NCI-H526 treated with DMSO at 0.1 percent for 48 hours (cell line): ENCODE results near the gene LRRTM4.
"Not testable (repeated sequence)": the region's sequence is repeated elsewhere in the genome, so short reads cannot be mapped to it uniquely, and the experiment has no call there.

Source experiments
- DNase-seq: peaks from one replicate; lab custom pipeline; 2025; lab: John Stamatoyannopoulos, UW

The LRRTM4 gene

DNA sequence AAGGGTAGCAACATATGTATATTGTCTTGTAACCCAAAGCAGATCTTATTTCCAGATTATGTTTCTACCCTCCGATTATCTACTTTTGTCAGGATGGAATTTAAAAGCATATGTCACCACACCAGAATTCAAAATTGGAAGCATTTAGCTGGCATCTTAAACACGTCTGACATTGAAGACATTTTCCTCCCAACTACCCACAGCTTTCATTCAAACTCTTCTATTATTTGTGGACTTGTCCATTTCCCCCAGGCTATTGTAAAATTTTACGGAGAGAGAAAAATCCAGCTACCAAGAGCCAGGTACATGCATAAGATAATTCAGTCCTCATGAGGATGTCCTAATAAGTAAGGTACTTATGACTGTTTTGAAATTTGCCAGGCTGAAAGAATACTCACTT, 659.3 kb downstream of the LRRTM4 start:
- DNase-seq = no peak

DNA sequence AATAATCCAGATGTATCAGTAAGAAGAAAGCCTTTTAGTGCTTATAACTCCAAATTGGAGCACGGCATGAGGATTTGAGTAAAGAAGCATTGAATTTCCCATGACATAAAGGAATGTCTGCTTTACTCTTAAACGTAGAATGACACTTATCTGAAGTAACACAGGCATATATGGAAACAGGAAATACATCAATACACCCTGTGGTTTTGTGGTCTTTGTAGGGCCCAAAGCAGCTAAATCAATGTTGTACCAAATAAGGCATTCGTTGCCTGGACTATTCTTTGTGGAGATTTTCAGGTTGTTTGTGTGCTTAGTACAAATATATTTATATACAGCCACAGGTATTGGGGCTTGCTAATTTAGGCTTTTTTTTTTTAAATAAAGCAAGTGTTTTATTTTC, 660.5 kb downstream of the LRRTM4 start:
- DNase-seq = no peak

DNA sequence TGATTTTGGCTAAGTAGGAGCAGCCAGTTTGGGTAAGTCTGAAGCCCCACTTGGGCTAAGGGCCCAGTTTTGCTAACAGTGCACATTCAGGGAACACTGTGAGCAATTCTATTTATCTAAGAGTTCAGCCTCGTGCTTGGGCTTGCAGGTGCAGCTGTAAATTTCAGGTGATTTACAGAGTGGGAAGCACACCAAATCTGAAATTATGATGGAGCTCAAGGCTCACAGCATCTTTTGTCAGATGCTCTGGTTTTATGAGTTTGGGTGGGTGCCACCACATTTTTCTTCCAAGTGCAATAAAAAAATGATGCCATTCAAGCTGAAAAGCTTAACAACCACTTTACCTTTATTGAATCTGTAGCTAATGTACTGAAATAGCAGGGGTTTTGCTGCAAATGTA, 671.2 kb downstream of the LRRTM4 start:
- DNase-seq = no peak

DNA sequence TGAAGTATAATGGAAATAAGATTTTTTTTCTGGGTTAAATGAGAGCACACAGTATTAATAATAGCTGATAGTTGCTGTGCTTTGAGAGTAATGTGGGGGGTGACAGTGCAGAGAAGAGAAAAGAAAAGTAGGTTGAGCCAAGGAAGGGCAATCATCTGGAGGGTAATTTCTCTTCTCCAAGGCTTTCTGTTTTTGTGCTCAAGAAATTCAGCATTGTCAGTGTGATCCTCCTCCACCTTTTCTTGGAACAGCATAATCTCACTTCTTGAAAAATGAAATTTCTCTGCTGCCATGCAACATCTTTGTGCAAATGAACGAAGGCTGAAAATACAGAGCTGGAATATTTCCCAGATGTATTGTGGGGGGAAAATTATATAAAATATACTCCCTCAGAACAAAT, 673.1 kb downstream of the LRRTM4 start:
- no peak for DNase-seq

DNA sequence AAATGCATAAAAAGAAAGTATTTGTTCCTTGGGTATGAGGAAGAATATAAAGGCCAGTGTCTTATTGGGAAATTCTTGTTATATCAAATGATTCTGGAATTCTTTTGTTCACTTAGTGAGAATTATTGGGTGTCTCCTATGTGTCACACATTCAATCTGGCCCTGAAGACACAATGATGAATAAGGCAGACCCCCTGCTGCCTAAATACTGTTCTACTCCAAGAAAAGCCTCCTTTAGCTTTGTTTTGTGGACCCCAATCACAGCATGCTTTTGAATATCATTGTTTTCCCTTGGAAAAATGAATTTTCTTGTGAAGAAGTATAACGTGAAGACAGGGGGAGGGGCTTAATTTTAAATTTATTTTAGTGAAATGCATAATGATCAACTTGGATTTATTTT, 682.4 kb downstream of the LRRTM4 start:
- no peak for DNase-seq

DNA sequence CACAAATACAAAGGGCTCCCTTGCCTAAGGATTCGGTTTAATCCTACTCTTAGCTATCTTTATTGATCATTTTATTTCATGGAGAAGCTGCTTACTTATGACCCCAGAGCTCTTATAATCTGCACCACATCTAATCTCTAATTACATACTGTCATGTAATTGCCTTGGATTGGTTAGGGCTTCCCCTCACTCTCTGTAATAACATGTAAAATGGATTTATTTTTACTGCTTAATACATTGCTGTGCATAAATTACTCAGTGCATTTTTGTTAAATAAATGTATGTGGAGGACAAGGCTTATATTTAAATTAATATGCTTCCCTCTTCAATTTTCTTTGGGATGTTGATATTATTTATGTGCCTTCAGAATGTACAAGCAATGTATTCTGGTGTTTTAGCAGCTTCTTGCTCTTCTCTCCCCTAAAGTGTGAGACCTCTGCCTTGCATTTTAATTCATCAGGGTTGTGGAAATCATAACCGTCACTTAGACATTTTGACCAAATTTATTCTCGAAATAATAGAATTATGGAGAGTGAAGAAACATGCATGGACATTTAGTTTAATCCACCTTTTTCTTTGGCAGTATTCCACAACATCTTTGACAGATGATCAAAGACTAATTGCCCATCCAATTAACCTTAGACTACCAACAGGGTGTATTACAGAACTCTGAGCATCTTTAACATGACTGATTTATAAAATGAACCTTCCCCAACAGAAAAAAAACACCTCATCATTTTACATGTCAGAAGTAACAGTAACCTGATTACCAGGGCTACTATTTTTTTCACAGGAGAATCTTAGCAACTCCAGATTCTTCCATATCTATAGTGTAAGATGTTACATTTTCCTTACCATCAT, 692.6 kb downstream of the LRRTM4 start:
- DNase-seq = no peak

DNA sequence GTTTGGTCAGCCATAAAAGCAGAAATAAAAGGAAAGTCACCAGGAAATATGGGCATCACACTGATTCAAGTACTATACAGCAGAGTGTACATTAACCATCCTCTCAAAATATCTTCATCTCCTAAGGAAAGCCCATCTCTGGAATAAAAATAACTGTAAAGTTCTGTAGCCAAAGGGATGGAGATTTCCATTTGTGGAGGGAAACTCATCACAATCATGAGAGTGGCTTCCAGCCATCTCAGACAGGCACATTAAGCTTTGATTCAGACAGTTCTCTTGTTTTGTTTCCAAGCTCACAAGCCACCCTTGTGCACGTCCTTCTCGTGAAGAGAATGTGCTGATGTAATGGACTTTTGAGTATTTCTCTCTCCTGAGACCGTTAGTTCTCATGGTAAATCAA, 695.5 kb downstream of the LRRTM4 start:
- DNase-seq = no peak

DNA sequence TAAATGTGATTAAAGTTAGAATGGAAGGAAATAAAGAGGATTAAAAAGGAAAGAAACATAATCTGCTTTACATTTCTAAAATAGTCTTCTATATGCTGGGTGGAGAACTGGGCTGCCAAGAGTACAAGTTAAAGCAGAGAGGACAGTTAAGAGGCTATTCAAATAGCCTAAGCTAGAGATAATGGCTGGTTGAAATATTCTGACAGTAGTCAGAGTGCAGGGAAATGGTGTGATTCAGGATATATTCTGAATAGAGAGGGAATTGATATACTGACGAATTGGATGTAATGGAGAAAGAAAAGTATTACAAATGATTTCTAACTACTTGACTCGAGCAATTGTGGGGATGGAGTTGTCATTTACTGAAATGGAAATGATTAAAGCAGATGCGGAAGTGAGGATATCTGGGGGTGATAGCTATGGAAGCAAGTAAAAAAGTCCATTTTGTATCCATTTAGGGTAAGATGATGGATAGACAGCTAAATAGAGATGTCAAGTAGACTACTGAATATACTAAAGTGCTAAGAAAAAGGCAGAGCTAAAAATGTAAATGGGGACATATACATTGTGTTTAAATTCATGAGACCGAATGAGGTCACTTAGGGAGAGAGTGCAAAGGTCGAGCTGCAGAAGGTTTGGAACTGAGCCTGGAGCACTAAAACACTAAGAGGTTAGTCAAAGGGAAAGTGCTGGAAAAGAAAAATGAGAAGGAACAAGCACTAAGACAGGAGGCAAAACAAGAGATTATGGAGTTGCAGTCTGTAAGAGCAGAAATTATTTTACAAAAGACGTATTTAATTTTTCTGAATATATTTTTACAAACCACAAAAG, 696.8 kb downstream of the LRRTM4 start:
- no peak for DNase-seq

DNA sequence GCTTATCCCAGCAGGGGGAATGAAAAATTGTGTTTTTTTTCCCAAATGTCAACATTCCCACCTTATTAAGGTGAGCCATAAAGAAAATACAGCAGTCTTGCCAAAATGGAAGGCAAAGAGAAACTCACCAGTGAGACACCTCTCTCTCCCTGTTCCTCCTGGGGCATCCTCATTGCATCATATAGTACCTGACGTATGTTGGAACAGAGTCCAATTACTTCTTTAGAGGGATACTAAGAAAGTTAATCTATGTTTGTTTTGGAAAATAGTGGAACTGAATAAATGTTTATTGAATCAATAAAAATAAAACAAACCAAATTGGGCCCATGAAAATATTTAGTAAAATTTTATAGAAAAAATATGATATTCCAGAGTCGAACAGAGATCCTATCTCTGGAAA, 700.4 kb downstream of the LRRTM4 start:
- no peak for DNase-seq

DNA sequence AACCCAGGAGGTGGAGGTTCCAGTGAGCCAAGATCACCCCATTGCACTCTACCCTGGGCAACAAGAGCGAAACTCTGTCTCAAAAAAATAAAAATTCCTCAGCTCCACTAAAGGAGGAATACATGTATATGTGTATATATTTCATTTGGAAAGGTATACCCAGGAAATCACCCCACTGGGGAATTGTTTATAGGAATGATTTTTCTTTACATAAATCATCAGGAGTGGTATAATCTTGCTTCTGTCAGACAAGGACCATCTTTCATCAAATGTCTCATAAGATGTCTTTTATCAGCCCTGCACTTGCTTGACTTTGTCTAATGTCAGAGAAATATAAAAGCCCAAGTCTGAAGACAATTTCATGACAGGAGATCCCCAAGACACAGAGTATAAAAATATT, 709.1 kb downstream of the LRRTM4 start:
- DNase-seq = no peak

DNA sequence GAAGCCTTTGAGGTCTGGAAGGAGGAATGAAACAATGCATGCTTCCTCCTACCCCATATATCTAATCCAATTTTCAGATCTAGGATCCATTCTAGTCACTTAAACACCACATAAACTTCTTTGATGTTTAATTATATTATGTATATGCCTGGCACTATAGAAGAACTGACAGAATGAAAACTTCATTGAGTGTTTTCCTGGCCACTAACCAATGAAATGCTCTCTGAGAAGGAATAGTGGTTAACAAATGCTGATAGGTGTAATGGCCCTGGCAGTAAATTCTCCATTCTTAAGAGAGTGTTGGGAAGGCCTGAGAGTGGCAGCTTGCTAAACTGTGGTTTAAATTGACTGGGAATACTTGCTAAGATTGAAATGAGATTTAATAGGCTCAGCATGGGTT, 710.0 kb downstream of the LRRTM4 start:
- DNase-seq = no peak

DNA sequence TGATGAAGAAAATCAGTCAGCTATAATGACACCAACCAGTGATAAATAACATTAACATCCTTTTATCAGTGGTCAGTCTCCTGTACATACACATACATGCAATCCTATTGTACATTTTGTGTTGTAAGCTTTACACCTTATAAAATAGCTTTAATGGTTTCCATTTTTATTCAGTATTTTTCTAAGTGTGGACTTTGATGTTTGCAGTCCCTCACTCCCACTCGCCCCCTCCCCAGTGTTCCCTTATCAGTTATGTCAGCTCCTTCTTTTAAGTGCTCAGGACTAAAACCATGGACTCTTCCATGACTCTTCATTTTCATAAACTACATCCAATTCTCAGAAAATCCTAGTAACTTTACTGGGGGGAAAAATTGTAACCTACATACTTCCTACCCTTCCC, 713.0 kb downstream of the LRRTM4 start:
- no peak for DNase-seq

DNA sequence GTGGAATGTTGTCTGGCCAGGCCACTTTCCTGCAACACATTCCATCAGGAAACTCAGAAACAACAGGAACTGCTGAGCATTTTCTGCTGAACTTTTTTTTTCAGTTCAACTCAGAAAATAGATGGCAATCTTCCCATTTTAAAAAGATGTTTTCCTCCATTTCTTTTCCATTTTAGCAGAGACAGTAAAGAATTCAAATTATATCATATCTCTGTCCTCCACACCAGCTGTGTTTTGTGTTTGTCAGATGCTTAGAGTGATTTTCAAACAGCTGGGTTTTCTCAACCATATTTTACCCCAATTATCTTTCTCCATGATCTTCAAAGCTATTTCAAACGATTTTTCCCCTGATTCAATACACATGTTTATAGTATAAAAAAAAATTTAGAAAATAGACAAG, 713.4 kb downstream of the LRRTM4 start:
- no peak for DNase-seq

DNA sequence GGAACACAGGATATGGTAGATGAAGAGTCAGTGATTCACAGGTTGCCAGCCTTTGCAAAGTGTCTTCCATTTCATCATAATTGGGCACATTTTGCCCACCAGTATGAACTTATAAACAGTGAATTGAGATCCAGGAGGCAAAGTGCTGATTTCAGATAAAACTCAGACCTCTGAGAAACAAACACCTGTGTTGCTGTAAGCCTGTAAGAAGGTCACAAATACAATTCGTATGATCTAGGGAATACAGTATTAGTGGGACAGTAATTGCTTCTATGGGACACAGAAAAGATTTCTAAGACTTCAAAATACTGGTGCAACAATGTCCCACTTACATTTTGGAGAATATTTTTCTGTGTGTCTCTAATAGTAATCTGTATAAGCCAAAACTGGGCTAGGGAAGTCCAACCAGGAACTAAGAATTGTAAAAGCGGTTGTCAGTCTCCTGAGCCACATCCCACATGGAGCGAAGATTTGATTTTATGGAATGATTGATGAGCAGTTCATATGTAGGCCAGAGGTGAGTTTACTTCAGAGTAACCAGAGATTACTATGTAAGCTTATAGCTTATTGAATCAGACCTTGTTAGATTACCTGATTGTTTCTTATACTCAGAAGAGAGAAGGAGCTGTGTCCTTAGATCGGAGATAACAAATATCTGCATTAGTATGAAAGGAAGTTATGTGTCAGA, 728.4 kb downstream of the LRRTM4 start:
- no peak for DNase-seq

DNA sequence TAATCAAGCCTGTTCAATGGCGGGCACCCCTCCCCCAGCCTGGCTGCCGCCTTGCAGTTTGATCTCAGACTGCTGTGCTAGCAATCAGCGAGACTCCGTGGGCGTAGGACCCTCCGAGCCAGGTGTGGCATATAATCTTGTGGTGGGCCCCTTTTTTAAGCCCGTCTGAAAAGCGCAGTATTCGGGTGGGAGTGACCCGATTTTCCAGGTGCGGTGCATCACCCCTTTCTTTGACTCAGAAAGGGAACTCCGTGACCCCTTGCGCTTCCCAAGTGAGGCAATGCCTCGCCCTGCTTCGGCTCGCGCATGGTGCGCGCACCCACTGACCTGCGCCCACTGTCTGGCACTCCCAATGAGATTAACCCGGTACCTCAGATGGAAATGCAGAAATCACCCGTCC, 740.9 kb downstream of the LRRTM4 start:
- DNase-seq = not testable (repeated sequence)

DNA sequence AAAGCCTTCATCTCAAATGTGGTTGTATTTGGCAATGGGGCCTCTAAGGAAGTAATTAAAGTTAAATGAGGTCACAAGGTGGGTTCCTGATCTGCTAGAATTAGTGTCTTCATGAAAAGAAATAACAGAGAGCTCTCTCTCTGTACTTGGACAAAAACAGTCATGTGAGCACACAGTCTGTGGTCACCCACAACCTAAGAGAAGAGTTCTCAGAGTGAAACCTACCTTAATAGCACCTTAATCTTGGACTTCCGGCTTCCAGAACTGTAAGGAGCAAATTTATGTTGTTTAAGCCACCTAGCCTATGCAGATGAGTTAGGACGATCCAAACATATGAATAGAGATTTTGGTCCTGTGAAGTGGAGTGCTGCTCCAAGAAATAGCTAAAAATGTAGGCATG, 758.9 kb downstream of the LRRTM4 start:
- no peak for DNase-seq

DNA sequence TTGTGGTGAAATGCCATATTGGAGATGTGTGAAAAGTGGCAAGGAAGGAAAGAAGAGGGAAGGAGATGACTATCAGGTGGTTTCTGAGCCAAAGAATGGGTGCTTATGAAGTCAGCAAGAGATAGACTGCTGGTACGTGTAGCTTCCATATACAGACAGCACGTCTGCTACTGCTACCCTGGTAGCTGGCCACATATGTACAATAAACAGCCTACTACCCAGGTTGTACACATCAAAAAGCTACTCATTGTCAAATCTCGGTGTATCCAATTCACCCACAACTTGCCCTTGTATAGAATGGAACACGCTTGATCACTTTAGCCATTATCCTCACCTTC, 761.8 kb downstream of the LRRTM4 start:
- no peak for DNase-seq

DNA sequence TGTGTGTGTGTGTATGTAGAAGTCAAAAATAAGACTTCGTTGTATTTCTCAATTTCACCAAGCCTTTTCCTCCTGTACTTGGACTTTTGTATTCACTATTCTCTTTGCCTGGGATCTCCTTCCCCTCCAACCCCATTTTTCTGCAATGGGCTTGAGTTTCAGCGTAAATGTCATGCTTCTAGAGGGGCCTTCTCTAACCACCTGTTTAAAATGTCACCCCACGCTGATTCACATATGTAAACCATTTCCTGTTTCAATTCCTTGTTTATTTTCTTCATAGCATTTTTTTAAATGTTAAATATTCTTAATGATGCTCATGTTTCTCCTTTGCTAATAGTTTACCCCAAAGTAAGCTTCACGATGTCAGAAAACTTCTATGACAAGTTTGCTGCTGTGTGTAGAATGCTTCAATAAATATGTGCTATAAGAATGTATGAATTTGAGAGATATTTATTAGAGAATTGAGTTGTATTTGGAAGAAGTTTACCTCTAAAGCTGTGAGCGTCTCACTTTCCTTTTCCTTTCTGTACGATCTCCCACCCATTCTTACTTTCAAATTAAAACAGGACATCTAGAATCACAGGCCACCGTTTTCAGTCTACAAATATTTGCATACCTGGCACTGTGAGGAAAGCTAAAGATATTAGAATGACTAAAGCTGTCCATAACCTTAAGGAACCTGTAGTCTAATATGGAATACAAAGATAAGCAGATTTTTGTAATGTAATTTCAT, 762.4 kb downstream of the LRRTM4 start:
- no peak for DNase-seq

DNA sequence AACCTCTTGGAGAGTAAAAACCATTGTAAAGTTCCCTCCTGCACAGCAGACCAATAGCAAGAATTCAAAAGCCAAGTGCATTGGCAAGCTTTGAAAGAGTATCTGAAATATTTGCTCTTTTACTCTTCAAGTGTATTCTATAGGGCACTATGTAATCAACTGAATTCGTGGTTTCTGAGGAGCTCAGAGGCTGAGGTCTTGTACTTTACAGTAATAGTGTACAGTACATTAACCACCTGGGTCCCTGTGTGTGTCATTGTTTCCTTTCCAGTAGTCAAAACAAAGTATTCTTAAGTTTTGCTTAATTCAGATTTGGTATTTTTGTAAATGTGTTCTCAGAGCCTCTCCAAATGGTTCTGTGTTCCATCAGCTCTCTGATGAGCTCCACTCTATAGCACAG, 769.7 kb downstream of the LRRTM4 start:
- DNase-seq = no peak

DNA sequence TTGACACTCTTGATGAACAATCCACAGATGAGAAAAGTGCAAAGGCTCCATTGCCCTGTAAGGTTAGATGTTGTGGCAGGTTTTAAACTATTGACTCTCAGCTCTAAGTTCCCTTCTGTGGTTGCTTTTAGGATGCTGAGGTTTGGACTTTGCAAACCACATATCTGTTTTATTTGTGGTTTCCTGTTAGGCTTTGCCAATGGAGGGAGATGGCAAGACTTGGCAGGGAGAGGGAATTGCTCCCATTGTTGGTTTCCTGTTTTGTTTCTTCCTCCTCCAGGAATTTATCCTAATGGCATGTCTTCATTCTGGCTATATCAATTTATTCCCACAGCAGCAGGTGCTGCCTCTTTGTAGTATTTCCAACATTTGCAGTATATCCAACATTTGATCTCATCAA, 772.3 kb downstream of the LRRTM4 start:
- no peak for DNase-seq

DNA sequence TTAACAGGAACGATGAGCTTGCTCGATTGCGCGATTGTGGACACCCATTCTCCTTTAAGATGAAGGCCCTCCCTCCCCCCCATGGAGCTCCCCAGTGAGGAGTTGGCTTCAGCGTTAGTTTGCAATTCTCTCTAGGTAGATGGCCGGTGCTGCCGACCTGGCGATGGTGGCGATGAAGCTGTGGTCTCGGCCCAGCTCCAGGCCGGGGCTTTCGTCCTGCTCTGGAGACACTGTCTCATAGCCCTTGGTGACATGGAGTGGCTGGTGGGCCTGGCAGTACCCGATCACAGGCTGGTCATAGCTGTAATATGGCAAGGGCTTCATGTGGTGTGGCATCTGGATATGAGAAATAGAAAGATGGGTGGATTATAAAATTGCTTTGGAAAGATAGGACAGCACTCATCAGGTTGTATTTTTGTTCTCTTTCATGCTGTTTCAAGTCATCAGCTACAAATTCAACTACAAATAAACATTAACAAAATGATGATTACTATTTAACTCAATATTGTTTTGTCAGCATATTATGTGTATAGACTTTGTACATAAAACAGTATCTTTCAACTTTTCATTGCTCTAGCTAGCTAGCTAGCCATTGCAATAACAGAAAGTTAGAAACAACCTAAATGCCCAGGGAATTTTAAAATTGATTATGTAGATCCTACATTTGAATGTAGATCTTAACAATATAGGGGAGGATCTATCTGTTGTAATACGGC, 773.4 kb downstream of the LRRTM4 start:
- DNase-seq = no peak

DNA sequence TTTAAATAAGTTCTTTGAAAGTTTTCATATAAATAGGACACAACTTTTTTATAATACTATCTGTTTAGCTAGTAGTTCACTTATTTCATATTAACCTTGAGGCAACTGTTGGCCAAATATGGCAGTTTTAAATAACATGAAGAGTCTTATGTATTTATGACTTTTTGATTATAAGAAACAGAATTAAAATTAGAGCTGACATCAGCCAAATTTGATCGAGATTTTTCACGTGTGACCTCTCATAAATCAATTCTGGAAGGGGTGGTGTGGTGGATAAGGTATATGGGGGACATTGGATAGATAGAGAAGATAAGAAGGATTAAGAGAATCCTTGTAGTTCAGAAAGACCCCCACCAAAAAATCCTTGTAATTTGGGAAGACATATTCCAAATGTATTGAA, 776.6 kb downstream of the LRRTM4 start:
- no peak for DNase-seq
